ENCODE data around the gene FOLR1.

GRCh38 chr11:72244361-72245262 lies 52.7 kb downstream of the FOLR1 start:
- TF ChIP-seq CTCF (IDR thresholded peaks at IDR 0.05; ENCODE audit: low read depth, low read length) (no peak), POLR2A (IDR thresholded peaks at IDR 0.05; ENCODE audit: extremely low read depth, insufficient read length) (no peak), MAX (IDR thresholded peaks at IDR 0.05; ENCODE audit: low read depth, low read length) (no peak)

Data from NB4 (cell line).